Vagina (tissue), 2 donors: Measurements from ENCODE around the gene TOX3. TPM values are rescaled to one million over a fixed set of nuclear protein-coding genes. Genes with fewer than 3 reads are reported as not detected.

Source experiments
- DNase-seq, 2 donors: peaks; one replicate each; pipeline ENCODE4 v3.0.0-alpha.2; 2017; ENCODE audit errors: extremely low spot score in 2 of 2
- H3K27ac ChIP-seq: fragments of 200-600 bp; sonication (generic); one replicate; pipeline ENCODE4 v1.5.1; 2019
- H3K27me3 ChIP-seq: fragments of 200-600 bp; sonication (generic); one replicate; pipeline ENCODE4 v1.5.1; 2019
- H3K36me3 ChIP-seq, 2 donors: fragments of 200-600 bp; sonication (generic); one replicate each; pipeline ENCODE4 v1.5.1; 2017 to 2019
- H3K4me1 ChIP-seq: fragments of 200-600 bp; sonication (generic); one replicate; pipeline ENCODE4 v1.5.1; 2019
- H3K4me3 ChIP-seq, 2 donors: fragments of 200-600 bp; sonication (generic); 1 replicate in 1 of 2; 2 replicates in 1 of 2; pipeline ENCODE4 v1.5.1; 2016 to 2019
- H3K9me3 ChIP-seq: fragments of 200-600 bp; sonication (generic); one replicate; pipeline ENCODE4 v1.5.1; 2019
- CTCF ChIP-seq, 3 experiments: fragments of 450-650 bp in 2 of 3; fragments of 200-600 bp in 1 of 3; sonication (generic) in 1 of 3; IDR thresholded peaks; one replicate each; pipeline ENCODE4 v1.5.1; 2017 to 2019; ENCODE audit warnings: antibody characterized with exemption in 3 of 3, mild to moderate bottlenecking in 2 of 3, moderate library complexity in 2 of 3
- POLR2A ChIP-seq, 2 donors: fragments of 450-650 bp; IDR thresholded peaks; one replicate each; pipeline ENCODE4 v1.6.1; 2017; ENCODE audit warnings: antibody characterized with exemption in 2 of 2, mild to moderate bottlenecking in 2 of 2, moderate library complexity in 2 of 2
- POLR2AphosphoS5 ChIP-seq, 2 donors: sonication (generic); formaldehyde crosslinking; IDR thresholded peaks; one replicate each; pipeline ENCODE4 v1.9.0; 2017; ENCODE audit warnings: antibody characterized with exemption in 2 of 2, mild to moderate bottlenecking in 2 of 2, low read depth in 1 of 2; ENCODE audit not compliant: insufficient read depth in 1 of 2
- intact Hi-C: fragments of 100-400 bp; cut with DNase I; formaldehyde crosslinking; loops from one replicate; pipeline ENCODE4 v1.15.1; 2023
- total RNA-seq: library from RNA; depleted of rRNA; stranded (reverse); fragments of >200 nt; gene quantifications from one replicate; pipeline ENCODE4 v1.2.3, GENCODE V29; 2016

TOX3 gene
- total RNA-seq, 1 donor from 2014 or later: 1.2 TPM

GRCh38 chr16:52460639-52461178 lies 86.2 kb downstream of the TOX3 start:
- no peak overlapping the region for H3K27ac ChIP-seq
- TF ChIP-seq POLR2AphosphoS5 (IDR thresholded peaks at IDR 0.05; ENCODE audit: insufficient read depth in 1 of 2, low read depth in 1 of 2) (no peak), POLR2A (IDR thresholded peaks at IDR 0.05) (no peak), CTCF (IDR thresholded peaks at IDR 0.05) (no peak)
- intact Hi-C loops: no loop called here
- no peaks in the 10 kb centered on the region for H3K27me3 ChIP-seq
- H3K36me3 ChIP-seq: no peaks in the 10 kb centered on the region
- H3K4me3 ChIP-seq: no peak overlapping the region
- H3K9me3 ChIP-seq: no peaks in the 10 kb centered on the region
- H3K4me1 ChIP-seq: no peaks in the 10 kb centered on the region
- no peak for DNase-seq

GRCh38 chr16:52456368-52456767 lies 90.6 kb downstream of the TOX3 start:
- TF ChIP-seq POLR2AphosphoS5 (IDR thresholded peaks at IDR 0.05; ENCODE audit: insufficient read depth in 1 of 2, low read depth in 1 of 2) (no peak), POLR2A (IDR thresholded peaks at IDR 0.05) (no peak), CTCF (IDR thresholded peaks at IDR 0.05) (no peak)
- intact Hi-C loops: no loop called here
- H3K9me3 ChIP-seq: no peaks in the 10 kb centered on the region
- no peaks in the 10 kb centered on the region for H3K36me3 ChIP-seq
- no peaks in the 10 kb centered on the region for H3K27me3 ChIP-seq
- DNase-seq: no peak
- H3K4me1 ChIP-seq: no peaks in the 10 kb centered on the region
- H3K27ac ChIP-seq: no peak overlapping the region
- H3K4me3 ChIP-seq: no peak overlapping the region

- no peak for DNase-seq
- intact Hi-C loops: no loop called here
Measured at GRCh38 chr16:52455549-52456277, 91.2 kb downstream of the TOX3 start.

GRCh38 chr16:52453644-52454043 lies 93.3 kb downstream of the TOX3 start:
- no peak for TF ChIP-seq POLR2AphosphoS5 (IDR thresholded peaks at IDR 0.05; ENCODE audit: insufficient read depth in 1 of 2, low read depth in 1 of 2)

More at GRCh38 chr16:52455549-52456277, 91.2 kb downstream of the TOX3 start:
- no peaks in the 10 kb centered on the region for H3K4me1 ChIP-seq
- no peaks in the 10 kb centered on the region for H3K27me3 ChIP-seq
- no peak for TF ChIP-seq POLR2A (IDR thresholded peaks at IDR 0.05)
- TF ChIP-seq CTCF (IDR thresholded peaks at IDR 0.05): no peak
- TF ChIP-seq POLR2AphosphoS5 (IDR thresholded peaks at IDR 0.05; ENCODE audit: insufficient read depth in 1 of 2, low read depth in 1 of 2): no peak
- H3K9me3 ChIP-seq: no peaks in the 10 kb centered on the region
- no peak overlapping the region for H3K27ac ChIP-seq
- H3K4me3 ChIP-seq: no peak overlapping the region
- no peaks in the 10 kb centered on the region for H3K36me3 ChIP-seq

GRCh38 chr16:52451971-52452421 lies 94.9 kb downstream of the TOX3 start:
- Histone ChIP-seq H3K4me3 (no peak overlapping the region), H3K27ac (no peak overlapping the region), H3K36me3 (no peaks in the 10 kb centered on the region), H3K9me3 (no peaks in the 10 kb centered on the region), H3K27me3 (no peaks in the 10 kb centered on the region), H3K4me1 (no peaks in the 10 kb centered on the region)
- TF ChIP-seq CTCF (IDR thresholded peaks at IDR 0.05) (no peak), POLR2AphosphoS5 (IDR thresholded peaks at IDR 0.05; ENCODE audit: insufficient read depth in 1 of 2, low read depth in 1 of 2) (no peak), POLR2A (IDR thresholded peaks at IDR 0.05) (no peak)
- intact Hi-C loops: no loop called here
- no peak for DNase-seq

More at GRCh38 chr16:52453644-52454043, 93.3 kb downstream of the TOX3 start:
- Histone ChIP-seq H3K27ac (no peak overlapping the region), H3K9me3 (no peaks in the 10 kb centered on the region), H3K4me1 (no peaks in the 10 kb centered on the region), H3K36me3 (no peaks in the 10 kb centered on the region), H3K27me3 (no peaks in the 10 kb centered on the region), H3K4me3 (no peak overlapping the region)
- intact Hi-C loops: no loop called here
- DNase-seq: no peak
